Fibroblast of mammary gland (primary cell): ENCODE data around the gene PNMT.

Experiments used
- DNase-seq: peaks from one replicate; pipeline ENCODE4 v3.0.0-alpha.2; 2010; ENCODE audit warnings: low read depth
- H3K4me3 ChIP-seq: 2 replicates; pipeline ENCODE4 v1.5.1; 2011; ENCODE audit warnings: low read depth, mild to moderate bottlenecking, low read length, moderate library complexity; ENCODE audit not compliant: control insufficient read depth
- CTCF ChIP-seq: conservative IDR thresholded peaks from 2 replicates; pipeline ENCODE4 v1.5.1; 2011; ENCODE audit warnings: low read depth, low read length, inconsistent platforms; ENCODE audit not compliant: control insufficient read depth, insufficient read depth

PNMT gene

GRCh38 chr17:39643271-39643670, 25.0 kb upstream of the PNMT start:
- TF ChIP-seq CTCF = no peak
- H3K4me3 ChIP-seq = no peak overlapping the region
- DNase-seq = peak; percentile 46

- H3K4me3 ChIP-seq = no peak overlapping the region
- TF ChIP-seq CTCF = no peak
- no peak for DNase-seq
These were observed 21.0 kb upstream of the PNMT start for GRCh38 chr17:39647256-39647655.

- peak; percentile 36 for DNase-seq
- TF ChIP-seq CTCF = no peak
- no peak overlapping the region for H3K4me3 ChIP-seq
These were observed 19.5 kb upstream of the PNMT start for GRCh38 chr17:39648616-39649366.

- H3K4me3 ChIP-seq = no peak overlapping the region
- DNase-seq = no peak
- TF ChIP-seq CTCF = no peak
These were observed 18.1 kb upstream of the PNMT start for GRCh38 chr17:39650121-39650579.

GRCh38 chr17:39651923-39652586, 16.2 kb upstream of the PNMT start:
- DNase-seq = no peak
- TF ChIP-seq CTCF = no peak
- no peak overlapping the region for H3K4me3 ChIP-seq

- no peak overlapping the region for H3K4me3 ChIP-seq
- no peak for TF ChIP-seq CTCF
- DNase-seq = no peak
These were observed 15.5 kb upstream of the PNMT start for GRCh38 chr17:39652587-39653315.
